Measurements from ENCODE around the gene FHAD1. TPM values are rescaled to one million over a fixed set of nuclear protein-coding genes. Genes with fewer than 3 reads are reported as not detected.
A peak's percentile ranks its signal among the peaks of the same experiment; 100 is the strongest.

The FHAD1 gene
- total RNA-seq, 1 experiment from 2014 or later = 1.9 TPM

GRCh38 chr1:15283526-15283925 is 36.5 kb downstream of the FHAD1 start:
- H3K14ac ChIP-seq (ENCODE audit: insufficient read depth, low read length) = no peak overlapping the region
- no peaks in the 10 kb centered on the region for H3K79me1 ChIP-seq (ENCODE audit: insufficient read depth, low read depth, low read length, poor library complexity, severe bottlenecking)
- no peak overlapping the region for H2BK15ac ChIP-seq (ENCODE audit: low read depth, low read length)
- H3K9me3 Mint-ChIP-seq = no peaks in the 10 kb centered on the region
- no peak overlapping the region; a peak in 1 of 7 replicates for H3K27ac Mint-ChIP-seq
- H3K27me3 ChIP-seq (ENCODE audit: insufficient read depth, low read length) = no peaks in the 10 kb centered on the region
- no peak overlapping the region for H3K27ac ChIP-seq (ENCODE audit: insufficient read length, low read depth, low read length)
- no peaks in the 10 kb centered on the region for H3K9me3 ChIP-seq (ENCODE audit: control insufficient read depth, low read depth, low read length)
- no peaks in the 10 kb centered on the region for H3K4me1 ChIP-seq (ENCODE audit: insufficient read depth, low read length)
- no peak overlapping the region for H3K4me2 ChIP-seq (ENCODE audit: insufficient read depth, insufficient read length, low read length)
- WGBS (ENCODE audit: extremely low coverage, insufficient read length, low lambda C conversion rate) = no CpG with 5 or more reads among the region's 2 CpGs
- H3K4me3 Mint-ChIP-seq = no peak overlapping the region
- no peak overlapping the region for H2BK12ac ChIP-seq (ENCODE audit: insufficient read length, low read depth, low read length)
- no peaks in the 10 kb centered on the region for H4K20me1 ChIP-seq (ENCODE audit: control insufficient read depth, insufficient read depth, insufficient read length)
- no peak overlapping the region for H2BK120ac ChIP-seq (ENCODE audit: low read depth, low read length, poor library complexity, severe bottlenecking)
- H2AK5ac ChIP-seq (ENCODE audit: insufficient read length, low read length) = no peak overlapping the region
- no peak overlapping the region for H2BK5ac ChIP-seq (ENCODE audit: insufficient read length, low read length)
- H3K18ac ChIP-seq (ENCODE audit: insufficient read length, low read depth, low read length) = no peak overlapping the region
- no peak overlapping the region for H2BK20ac ChIP-seq (ENCODE audit: low read depth, low read length, poor library complexity, severe bottlenecking)
- H4K8ac ChIP-seq (replicated peaks; ENCODE audit: insufficient read length, low read depth, low read length) = no peak overlapping the region
- H4K5ac ChIP-seq (ENCODE audit: insufficient read length, low read depth, low read length) = no peak overlapping the region
- H3T11ph ChIP-seq (ENCODE audit: low read length) = no peak overlapping the region
- peak; percentile 36; the same call in 2 of the 3 replicates for TF ChIP-seq CTCF (conservative IDR thresholded peaks at IDR 0.05)
- no peaks in the 10 kb centered on the region for H3K23me2 ChIP-seq (ENCODE audit: insufficient read length, low read depth, low read length, poor library complexity, severe bottlenecking)
- H3K27me3 Mint-ChIP-seq (ENCODE audit: low read depth) = peaks cover 22% of the 10 kb centered on the region
- no peak overlapping the region for H3K56ac ChIP-seq (ENCODE audit: insufficient read length, low read depth, low read length)
- no peaks in the 10 kb centered on the region for H3K79me2 ChIP-seq (ENCODE audit: insufficient read depth, low read length)
- no peaks in the 10 kb centered on the region for H3K36me3 Mint-ChIP-seq (ENCODE audit: insufficient read depth in 1 of 3, low read depth in 3 of 3)
- DNase-seq = no peak
- H3K9ac ChIP-seq (ENCODE audit: extremely low read depth, insufficient read length, low read length) = no peak overlapping the region
- no peak overlapping the region for H3K23ac ChIP-seq (ENCODE audit: insufficient read length, low read depth, low read length)
- H3K4ac ChIP-seq (ENCODE audit: low read depth, low read length) = no peak overlapping the region
- H4K91ac ChIP-seq (ENCODE audit: insufficient read length, low read depth, low read length) = no peak overlapping the region
- peaks cover 6 to 8% of the 10 kb centered on the region in 2 experiments for H3K4me1 Mint-ChIP-seq
- no peak overlapping the region for H2AFZ ChIP-seq (ENCODE audit: low read length)
